HEK293 (cell line): ENCODE results near the gene TAF1.

Experiments used
- CTCF ChIA-PET: fragments of 350-600 bp; formaldehyde crosslinking; extraction: SDS; loops from one replicate; lab custom pipeline; 2021; ENCODE audit warnings: antibody characterized with exemption; lab: Yijun Ruan, JAX
- POLR2A ChIA-PET: fragments of 300-600 bp; formaldehyde crosslinking; extraction: SDS; loops from one replicate; lab custom pipeline; 2020; ENCODE audit warnings: antibody characterized with exemption, inconsistent platforms; lab: Yijun Ruan, JAX
- H3K27ac ChIP-seq: fragments of 200-500 bp; sonication (Bioruptor generic); 2 replicates; pipeline ENCODE4 v1.5.1; 2014; ENCODE audit warnings: low read depth, low read length, control low read depth, inconsistent platforms; ENCODE audit errors: extremely low read depth
- H3K36me3 ChIP-seq, 2 experiments: fragments of 200-500 bp in 1 of 2; sonication (Bioruptor generic) in 1 of 2; 1 replicate in 1 of 2; 2 replicates in 1 of 2; pipeline ENCODE4 v1.5.1; 2014 to 2017; ENCODE audit warnings: inconsistent platforms in 2 of 2, low read length in 2 of 2; ENCODE audit not compliant: control insufficient read depth in 2 of 2, insufficient read depth in 1 of 2
- H3K4me1 ChIP-seq: fragments of 200-500 bp; sonication (Bioruptor generic); 2 replicates; pipeline ENCODE4 v1.5.1; 2014; ENCODE audit warnings: mild to moderate bottlenecking, low read length, inconsistent platforms; ENCODE audit not compliant: control insufficient read depth, insufficient read depth
- H3K4me3 ChIP-seq: 2 replicates; pipeline ENCODE4 v1.5.1; 2011; ENCODE audit warnings: low read depth, mild to moderate bottlenecking, control low read depth, low read length, moderate library complexity
- H3K9me3 ChIP-seq: fragments of 200-500 bp; sonication (Bioruptor generic); 2 replicates; pipeline ENCODE4 v1.5.1; 2014; ENCODE audit warnings: low read depth, low read length, inconsistent platforms; ENCODE audit not compliant: control insufficient read depth, insufficient read depth
- HOXA7 ChIP-seq: sonication (generic); formaldehyde crosslinking; IDR thresholded peaks from 2 replicates; pipeline ENCODE4 v1.8.1; 2022; ENCODE audit warnings: missing genetic modification reagents, borderline replicate concordance
- KLF7 ChIP-seq: fragments of 450-650 bp; formaldehyde crosslinking; IDR thresholded peaks from 2 replicates; pipeline ENCODE4 v1.5.1; 2016; ENCODE audit warnings: missing biosample characterization, missing genetic modification characterization, borderline replicate concordance
- KLF9 ChIP-seq: fragments of 450-650 bp; formaldehyde crosslinking; IDR thresholded peaks from 2 replicates; pipeline ENCODE4 v1.5.1; 2016; ENCODE audit warnings: missing biosample characterization, missing genetic modification characterization, low read depth
- MZF1 ChIP-seq: fragments of 450-650 bp; formaldehyde crosslinking; IDR thresholded peaks from 2 replicates; pipeline ENCODE4 v1.5.1; 2017; ENCODE audit warnings: missing biosample characterization, missing genetic modification characterization, borderline replicate concordance
- REPIN1 ChIP-seq: fragments of 450-650 bp; formaldehyde crosslinking; IDR thresholded peaks from 2 replicates; pipeline ENCODE4 v1.5.1; 2017; ENCODE audit warnings: missing biosample characterization, missing genetic modification characterization, low read depth
- ZBTB11 ChIP-seq: fragments of 450-650 bp; formaldehyde crosslinking; conservative IDR thresholded peaks from 2 replicates; pipeline ENCODE4 v1.5.1; 2016; ENCODE audit warnings: low read depth, missing biosample characterization, missing genetic modification characterization
- ZBTB49 ChIP-seq: fragments of 450-650 bp; formaldehyde crosslinking; IDR thresholded peaks from 2 replicates; pipeline ENCODE4 v1.5.1; 2016; ENCODE audit warnings: missing biosample characterization, missing genetic modification characterization, low read depth
- ZFP3 ChIP-seq: fragments of 450-650 bp; formaldehyde crosslinking; IDR thresholded peaks from 2 replicates; pipeline ENCODE4 v1.5.1; 2016; ENCODE audit warnings: low read depth, missing biosample characterization, missing genetic modification characterization
- ZIC2 ChIP-seq: fragments of 450-650 bp; formaldehyde crosslinking; IDR thresholded peaks from 2 replicates; pipeline ENCODE4 v1.5.1; 2016; ENCODE audit warnings: missing biosample characterization, missing genetic modification characterization
- ZNF157 ChIP-seq: fragments of 450-650 bp; formaldehyde crosslinking; IDR thresholded peaks from 2 replicates; pipeline ENCODE4 v1.5.1; 2016; ENCODE audit warnings: missing biosample characterization, missing genetic modification characterization
- ZNF202 ChIP-seq: fragments of 450-650 bp; formaldehyde crosslinking; IDR thresholded peaks from 2 replicates; pipeline ENCODE4 v1.5.1; 2016; ENCODE audit warnings: missing biosample characterization, missing genetic modification characterization, borderline replicate concordance
- ZNF248 ChIP-seq: fragments of 450-650 bp; formaldehyde crosslinking; IDR thresholded peaks from 2 replicates; pipeline ENCODE4 v1.5.1; 2017; ENCODE audit warnings: missing biosample characterization, missing genetic modification characterization
- ZNF274 ChIP-seq, 2 experiments: fragments of 200-500 bp in 1 of 2; fragments of 450-650 bp in 1 of 2; sonication (Bioruptor generic) in 1 of 2; formaldehyde crosslinking in 1 of 2; IDR thresholded peaks; 2 replicates each; pipeline versions ENCODE4 v1.5.1 to v1.6.1; 2014 to 2016; ENCODE audit warnings: borderline replicate concordance in 1 of 2, inconsistent platforms in 1 of 2, low read length in 1 of 2, missing biosample characterization in 1 of 2, missing genetic modification characterization in 1 of 2
- ZNF391 ChIP-seq: fragments of 450-650 bp; formaldehyde crosslinking; IDR thresholded peaks from 2 replicates; pipeline ENCODE4 v1.5.1; 2016; ENCODE audit warnings: low read depth, missing biosample characterization, missing genetic modification characterization, borderline replicate concordance
- ZNF555 ChIP-seq: fragments of 450-650 bp; formaldehyde crosslinking; conservative IDR thresholded peaks from 2 replicates; pipeline ENCODE4 v1.5.1; 2017; ENCODE audit warnings: missing biosample characterization, mild to moderate bottlenecking, missing genetic modification characterization, inconsistent platforms
- ZNF670 ChIP-seq: fragments of 450-650 bp; formaldehyde crosslinking; IDR thresholded peaks from 2 replicates; pipeline ENCODE4 v1.5.1; 2016; ENCODE audit warnings: missing biosample characterization, missing genetic modification characterization, low read depth
- ZNF677 ChIP-seq: fragments of 450-650 bp; IDR thresholded peaks from 2 replicates; pipeline ENCODE4 v1.5.0; 2018; ENCODE audit warnings: missing biosample characterization, mild to moderate bottlenecking, missing genetic modification characterization, moderate library complexity
- ZNF707 ChIP-seq: fragments of 450-650 bp; formaldehyde crosslinking; IDR thresholded peaks from 2 replicates; pipeline ENCODE4 v1.5.1; 2016; ENCODE audit warnings: missing biosample characterization, missing genetic modification characterization
- TF ChIP-seq, protein P1 (sequence below): IDR thresholded peaks from 2 replicates; pipeline ENCODE4 v1.6.1; 2011; ENCODE audit warnings: mild to moderate bottlenecking, low read depth, low read length, borderline replicate concordance
- TF ChIP-seq, protein P2 (sequence below): fragments of 450-650 bp; IDR thresholded peaks from 2 replicates; pipeline ENCODE4 v1.5.1; 2018; ENCODE audit warnings: missing biosample characterization, mild to moderate bottlenecking, missing genetic modification characterization
- TF ChIP-seq, protein P3 (sequence below): fragments of 450-650 bp; formaldehyde crosslinking; IDR thresholded peaks from 2 replicates; pipeline ENCODE4 v1.5.1; 2016; ENCODE audit warnings: missing biosample characterization, missing genetic modification characterization
- TF ChIP-seq, protein P4 (sequence below): fragments of 450-650 bp; formaldehyde crosslinking; IDR thresholded peaks from 2 replicates; pipeline ENCODE4 v1.5.1; 2016; ENCODE audit warnings: missing biosample characterization, missing genetic modification characterization

The TAF1 gene

DNA sequence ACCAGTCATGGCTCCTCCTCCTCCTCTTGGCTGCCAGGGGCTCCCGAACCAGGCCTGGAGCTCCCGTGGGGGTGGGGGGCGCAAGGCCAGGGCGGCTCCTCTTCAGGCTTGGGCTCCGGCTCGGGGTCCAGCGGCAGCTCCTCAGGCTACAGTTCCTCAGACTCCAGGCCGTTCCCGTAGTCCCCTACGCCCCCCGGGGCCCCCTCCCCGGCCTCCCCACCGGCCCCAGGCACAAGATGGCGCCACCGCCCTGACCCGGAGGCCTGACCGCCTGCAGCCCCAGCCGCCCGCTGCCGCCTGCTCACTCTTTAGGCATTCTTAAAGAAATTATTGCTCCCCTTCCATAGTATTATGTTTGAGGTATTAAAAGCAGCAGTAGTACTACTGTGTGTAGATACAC lies 54.5 kb downstream of the TAF1 start (continued):
- TF ChIP-seq, protein P1, sequence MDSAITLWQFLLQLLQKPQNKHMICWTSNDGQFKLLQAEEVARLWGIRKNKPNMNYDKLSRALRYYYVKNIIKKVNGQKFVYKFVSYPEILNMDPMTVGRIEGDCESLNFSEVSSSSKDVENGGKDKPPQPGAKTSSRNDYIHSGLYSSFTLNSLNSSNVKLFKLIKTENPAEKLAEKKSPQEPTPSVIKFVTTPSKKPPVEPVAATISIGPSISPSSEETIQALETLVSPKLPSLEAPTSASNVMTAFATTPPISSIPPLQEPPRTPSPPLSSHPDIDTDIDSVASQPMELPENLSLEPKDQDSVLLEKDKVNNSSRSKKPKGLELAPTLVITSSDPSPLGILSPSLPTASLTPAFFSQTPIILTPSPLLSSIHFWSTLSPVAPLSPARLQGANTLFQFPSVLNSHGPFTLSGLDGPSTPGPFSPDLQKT = no peak
- no peak for TF ChIP-seq ZNF707 (tag by site-specific recombination)
- no peak for TF ChIP-seq ZNF202 (tag by site-specific recombination)
- TF ChIP-seq ZNF555 (tag by site-specific recombination) = no peak
- TF ChIP-seq MZF1 (tag by site-specific recombination) = no peak
- no peak for TF ChIP-seq ZBTB49 (tag by site-specific recombination)
- no peak for TF ChIP-seq ZNF677 (tag by site-specific recombination)

- Histone ChIP-seq H3K36me3 (peaks cover 15 to 29% of the 10 kb centered on the region in 2 experiments), H3K27ac (no peak overlapping the region), H3K4me1 (no peaks in the 10 kb centered on the region), H3K9me3 (no peaks in the 10 kb centered on the region), H3K4me3 (no peak overlapping the region)
- ChIA-PET CTCF (interaction anchor here (1.0 kb wide), 1 partner anchor 16 kb away, joined by 3 read pairs; no protein-coding TSS in a partner anchor), POLR2A (no interaction called here)
- TF ChIP-seq, protein P2, sequence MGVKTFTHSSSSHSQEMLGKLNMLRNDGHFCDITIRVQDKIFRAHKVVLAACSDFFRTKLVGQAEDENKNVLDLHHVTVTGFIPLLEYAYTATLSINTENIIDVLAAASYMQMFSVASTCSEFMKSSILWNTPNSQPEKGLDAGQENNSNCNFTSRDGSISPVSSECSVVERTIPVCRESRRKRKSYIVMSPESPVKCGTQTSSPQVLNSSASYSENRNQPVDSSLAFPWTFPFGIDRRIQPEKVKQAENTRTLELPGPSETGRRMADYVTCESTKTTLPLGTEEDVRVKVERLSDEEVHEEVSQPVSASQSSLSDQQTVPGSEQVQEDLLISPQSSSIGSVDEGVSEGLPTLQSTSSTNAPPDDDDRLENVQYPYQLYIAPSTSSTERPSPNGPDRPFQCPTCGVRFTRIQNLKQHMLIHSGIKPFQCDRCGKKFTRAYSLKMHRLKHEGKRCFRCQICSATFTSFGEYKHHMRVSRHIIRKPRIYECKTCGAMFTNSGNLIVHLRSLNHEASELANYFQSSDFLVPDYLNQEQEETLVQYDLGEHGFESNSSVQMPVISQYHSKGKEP (tag by site-specific recombination) = no peak
- no peak for TF ChIP-seq ZBTB11 (tag by site-specific recombination)
- TF ChIP-seq, protein P3, sequence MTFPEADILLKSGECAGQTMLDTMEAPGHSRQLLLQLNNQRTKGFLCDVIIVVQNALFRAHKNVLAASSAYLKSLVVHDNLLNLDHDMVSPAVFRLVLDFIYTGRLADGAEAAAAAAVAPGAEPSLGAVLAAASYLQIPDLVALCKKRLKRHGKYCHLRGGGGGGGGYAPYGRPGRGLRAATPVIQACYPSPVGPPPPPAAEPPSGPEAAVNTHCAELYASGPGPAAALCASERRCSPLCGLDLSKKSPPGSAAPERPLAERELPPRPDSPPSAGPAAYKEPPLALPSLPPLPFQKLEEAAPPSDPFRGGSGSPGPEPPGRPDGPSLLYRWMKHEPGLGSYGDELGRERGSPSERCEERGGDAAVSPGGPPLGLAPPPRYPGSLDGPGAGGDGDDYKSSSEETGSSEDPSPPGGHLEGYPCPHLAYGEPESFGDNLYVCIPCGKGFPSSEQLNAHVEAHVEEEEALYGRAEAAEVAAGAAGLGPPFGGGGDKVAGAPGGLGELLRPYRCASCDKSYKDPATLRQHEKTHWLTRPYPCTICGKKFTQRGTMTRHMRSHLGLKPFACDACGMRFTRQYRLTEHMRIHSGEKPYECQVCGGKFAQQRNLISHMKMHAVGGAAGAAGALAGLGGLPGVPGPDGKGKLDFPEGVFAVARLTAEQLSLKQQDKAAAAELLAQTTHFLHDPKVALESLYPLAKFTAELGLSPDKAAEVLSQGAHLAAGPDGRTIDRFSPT (tag by site-specific recombination) = no peak
- TF ChIP-seq ZFP3 (tag by site-specific recombination) = no peak
- no peak for TF ChIP-seq HOXA7
- no peak for TF ChIP-seq KLF7 (tag by site-specific recombination)
- no peak for TF ChIP-seq ZNF248
- TF ChIP-seq ZNF670 (tag by site-specific recombination) = no peak
- no peak for TF ChIP-seq ZNF157 (tag by site-specific recombination)
- no peak for TF ChIP-seq REPIN1
- no peak for TF ChIP-seq ZIC2 (tag by site-specific recombination)
- TF ChIP-seq, protein P4, sequence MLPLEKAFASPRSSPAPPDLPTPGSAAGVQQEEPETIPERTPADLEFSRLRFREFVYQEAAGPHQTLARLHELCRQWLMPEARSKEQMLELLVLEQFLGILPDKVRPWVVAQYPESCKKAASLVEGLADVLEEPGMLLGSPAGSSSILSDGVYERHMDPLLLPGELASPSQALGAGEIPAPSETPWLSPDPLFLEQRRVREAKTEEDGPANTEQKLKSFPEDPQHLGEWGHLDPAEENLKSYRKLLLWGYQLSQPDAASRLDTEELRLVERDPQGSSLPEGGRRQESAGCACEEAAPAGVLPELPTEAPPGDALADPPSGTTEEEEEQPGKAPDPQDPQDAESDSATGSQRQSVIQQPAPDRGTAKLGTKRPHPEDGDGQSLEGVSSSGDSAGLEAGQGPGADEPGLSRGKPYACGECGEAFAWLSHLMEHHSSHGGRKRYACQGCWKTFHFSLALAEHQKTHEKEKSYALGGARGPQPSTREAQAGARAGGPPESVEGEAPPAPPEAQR (tag by site-specific recombination) = no peak
- no peak for TF ChIP-seq KLF9 (tag by site-specific recombination)
- TF ChIP-seq ZNF274 (IDR thresholded peaks at IDR 0.05; ENCODE audit: low read length) = no peak
- TF ChIP-seq ZNF274 (tag by site-specific recombination; IDR thresholded peaks at IDR 0.05; ENCODE audit: borderline replicate concordance) = no peak
- TF ChIP-seq ZNF391 = no peak
- TF ChIP-seq, protein P1 = no peak
These were observed 66.6 kb downstream of the TAF1 start for GRCh38 chrX:71432733-71433132.
